DOHH2 (cell line): ENCODE data around the gene LRRIQ3.
"Not testable (repeated sequence)": the region's sequence is repeated elsewhere in the genome, so short reads cannot be mapped to it uniquely, and the experiment has no call there.

Experiments
- H3F3A ChIP-seq: fragments of 200-600 bp; sonication (generic), shearing (Covaris generic); 2 replicates; pipeline ENCODE4 v1.6.0; 2016; ENCODE audit warnings: antibody characterized with exemption, mild to moderate bottlenecking; ENCODE audit not compliant: control insufficient read depth, insufficient read depth
- H3K27ac ChIP-seq: fragments of 200-600 bp; sonication (generic); 2 replicates; pipeline ENCODE4 v1.5.1; 2014; ENCODE audit warnings: low read depth, mild to moderate bottlenecking, low read length, moderate library complexity
- H3K27me3 ChIP-seq: fragments of 200-600 bp; sonication (generic); 2 replicates; pipeline ENCODE4 v1.6.1; 2014; ENCODE audit warnings: mild to moderate bottlenecking, low read length, mixed read lengths; ENCODE audit not compliant: control insufficient read depth
- H3K36me3 ChIP-seq: fragments of 200-600 bp; sonication (generic); 2 replicates; pipeline ENCODE4 v1.6.1; 2014; ENCODE audit warnings: mild to moderate bottlenecking, low read length, moderate library complexity, mixed read lengths; ENCODE audit not compliant: control insufficient read depth
- H3K4me1 ChIP-seq: fragments of 200-600 bp; sonication (generic); 2 replicates; pipeline ENCODE4 v1.6.1; 2014; ENCODE audit warnings: mild to moderate bottlenecking, low read length, mixed read lengths; ENCODE audit not compliant: control insufficient read depth
- H3K4me2 ChIP-seq: fragments of 200-600 bp; sonication (generic); 2 replicates; pipeline ENCODE4 v1.6.0; 2014; ENCODE audit warnings: mild to moderate bottlenecking, low read length, moderate library complexity
- H3K4me3 ChIP-seq: fragments of 200-600 bp; sonication (generic); 2 replicates; pipeline ENCODE4 v1.5.1; 2014; ENCODE audit warnings: mild to moderate bottlenecking, low read length, mixed read lengths
- H3K79me2 ChIP-seq: fragments of 200-600 bp; sonication (generic); 2 replicates; pipeline ENCODE4 v1.6.1; 2014; ENCODE audit warnings: mild to moderate bottlenecking, low read length, mixed read lengths; ENCODE audit not compliant: control insufficient read depth
- H3K9me2 ChIP-seq: fragments of 200-600 bp; sonication (generic); replicated peaks from 2 replicates; pipeline ENCODE4 v1.6.1; 2014; ENCODE audit warnings: mild to moderate bottlenecking, low read length, mixed read lengths; ENCODE audit not compliant: control insufficient read depth
- H3K9me3 ChIP-seq: fragments of 200-600 bp; sonication (generic); 2 replicates; pipeline ENCODE4 v1.6.1; 2014; ENCODE audit warnings: antibody characterized with exemption, low read length, mixed read lengths; ENCODE audit not compliant: control insufficient read depth, insufficient read depth
- H4K20me1 ChIP-seq: fragments of 200-600 bp; sonication (generic); 2 replicates; pipeline ENCODE4 v1.6.0; 2014; ENCODE audit warnings: low read depth, mild to moderate bottlenecking, antibody characterized with exemption, low read length, moderate library complexity; ENCODE audit not compliant: control insufficient read depth, insufficient read depth
- CTCF ChIP-seq: fragments of 200-600 bp; sonication (generic); IDR thresholded peaks from one replicate; pipeline ENCODE4 v1.5.1; 2014; ENCODE audit warnings: antibody characterized with exemption, mild to moderate bottlenecking, low read depth, low read length; ENCODE audit not compliant: poor library complexity, severe bottlenecking
- EZH2phosphoT487 ChIP-seq: fragments of 200-600 bp; sonication (generic); IDR thresholded peaks from 2 replicates; pipeline ENCODE4 v1.6.1; 2017; ENCODE audit warnings: borderline replicate concordance, mild to moderate bottlenecking, antibody characterized with exemption, low read length, moderate library complexity, mixed read lengths

LRRIQ3 gene

GRCh38 chr1:74195339-74195738 lies 2.6 kb downstream of the LRRIQ3 start:
- TF ChIP-seq EZH2phosphoT487 (no peak), CTCF (no peak)

GRCh38 chr1:74193908-74194307 lies 4.1 kb downstream of the LRRIQ3 start:
- H3K79me2 ChIP-seq: peaks cover 3% of the 10 kb centered on the region; the same call in 1 of the 2 replicates
- H3K4me2 ChIP-seq: no peak overlapping the region
- H3K4me1 ChIP-seq: peaks cover 10% of the 10 kb centered on the region
- no peaks in the 10 kb centered on the region for H3K9me2 ChIP-seq
- no peak overlapping the region for H3K27ac ChIP-seq
- H3K27me3 ChIP-seq: 0 out of 2 replicates have a peak, but pooled peaks cover 5% of the 10 kb centered on the region
- H4K20me1 ChIP-seq: no peaks in the 10 kb centered on the region
- H3K36me3 ChIP-seq: no peaks in the 10 kb centered on the region
- no peaks in the 10 kb centered on the region for H3K9me3 ChIP-seq
- TF ChIP-seq CTCF (no peak), EZH2phosphoT487 (no peak)
- no peaks in the 10 kb centered on the region for H3F3A ChIP-seq
- no peak overlapping the region for H3K4me3 ChIP-seq

More at GRCh38 chr1:74195339-74195738, 2.6 kb downstream of the LRRIQ3 start:
- Histone ChIP-seq H3K4me1 (peaks cover 18% of the 10 kb centered on the region), H3F3A (no peaks in the 10 kb centered on the region), H3K4me3 (no peak overlapping the region), H3K79me2 (peaks cover 3% of the 10 kb centered on the region; the same call in 1 of the 2 replicates), H3K27me3 (0 out of 2 replicates have a peak, but pooled peaks cover 5% of the 10 kb centered on the region), H3K27ac (no peak overlapping the region), H4K20me1 (no peaks in the 10 kb centered on the region), H3K4me2 (no peak overlapping the region), H3K9me3 (no peaks in the 10 kb centered on the region), H3K9me2 (no peaks in the 10 kb centered on the region), H3K36me3 (peaks cover 4% of the 10 kb centered on the region; the same call in 1 of the 2 replicates)

GRCh38 chr1:74180490-74180889 lies 17.5 kb downstream of the LRRIQ3 start:
- TF ChIP-seq EZH2phosphoT487 (no peak), CTCF (no peak)
- Histone ChIP-seq H3K4me1 (no peaks in the 10 kb centered on the region), H3K9me3 (no peaks in the 10 kb centered on the region), H3K4me3 (no peak overlapping the region), H3F3A (no peaks in the 10 kb centered on the region), H3K9me2 (no peaks in the 10 kb centered on the region), H3K27me3 (no peaks in the 10 kb centered on the region), H3K79me2 (no peaks in the 10 kb centered on the region), H3K27ac (no peak overlapping the region), H3K36me3 (no peaks in the 10 kb centered on the region), H3K4me2 (no peak overlapping the region), H4K20me1 (no peaks in the 10 kb centered on the region)

GRCh38 chr1:74174423-74174822 lies 23.6 kb downstream of the LRRIQ3 start:
- not testable (repeated sequence) for H3K4me3 ChIP-seq, H3K4me2 ChIP-seq, H3K36me3 ChIP-seq, H3K9me2 ChIP-seq, H4K20me1 ChIP-seq, H3K27ac ChIP-seq, H3K27me3 ChIP-seq, H3K9me3 ChIP-seq, H3K4me1 ChIP-seq, H3F3A ChIP-seq, H3K79me2 ChIP-seq
